H1 (cell line): ENCODE results near the gene WASF1. TPM values are rescaled to one million over a fixed set of nuclear protein-coding genes. Genes with fewer than 3 reads are reported as not detected.

Experiments used
- CTCF ChIA-PET: fragments of 300-600 bp; sonication (Branson Sonifier 250); formaldehyde crosslinking; loops from one replicate; lab custom pipeline; 2021; ENCODE audit not compliant: partially characterized antibody; lab: Charles Lee
- POLR2A ChIA-PET: fragments of 300-600 bp; sonication (Branson Sonifier 250); formaldehyde crosslinking; loops from one replicate; lab custom pipeline; 2021; ENCODE audit warnings: inconsistent platforms; ENCODE audit not compliant: partially characterized antibody; lab: Charles Lee
- DNase-seq, 2 experiments: peaks; one replicate each; pipeline versions ENCODE4 v3.0.0 to v3.0.0-alpha.2; 2010 to 2022; ENCODE audit warnings: low spot score in 2 of 2, low read depth in 1 of 2, mixed read lengths in 1 of 2
- FAIRE-seq: peaks from 2 replicates; lab custom pipeline; 2011; peaks lifted over from hg19 to GRCh38; lab: Jason Lieb, UNC
- H2AFZ ChIP-seq: 2 replicates; pipeline ENCODE4 v1.8.1; 2012; ENCODE audit warnings: low read length, inconsistent platforms
- H2AK5ac ChIP-seq: 2 replicates; pipeline ENCODE4 v1.6.1; 2013; ENCODE audit warnings: low read depth, low read length
- H2BK120ac ChIP-seq: replicated peaks from 2 replicates; pipeline ENCODE3; 2013; ENCODE audit warnings: low read depth, low read length, inconsistent platforms
- H2BK12ac ChIP-seq: 2 replicates; pipeline ENCODE4 v1.6.1; 2013; ENCODE audit warnings: low read depth, low read length
- H2BK15ac ChIP-seq: 2 replicates; pipeline ENCODE4 v1.6.1; 2013; ENCODE audit warnings: low read length
- H2BK20ac ChIP-seq: 2 replicates; pipeline ENCODE4 v1.6.1; 2013; ENCODE audit warnings: low read length
- H2BK5ac ChIP-seq: 2 replicates; pipeline ENCODE4 v1.6.1; 2013; ENCODE audit warnings: low read depth, low read length
- H3K14ac ChIP-seq: 2 replicates; pipeline ENCODE4 v1.6.1; 2013; ENCODE audit warnings: inconsistent platforms; ENCODE audit not compliant: insufficient read length
- H3K18ac ChIP-seq: 2 replicates; pipeline ENCODE4 v1.6.1; 2013; ENCODE audit warnings: low read length; ENCODE audit errors: extremely low read depth
- H3K23ac ChIP-seq: 2 replicates; pipeline ENCODE4 v1.6.1; 2013; ENCODE audit warnings: inconsistent platforms; ENCODE audit not compliant: insufficient read length
- H3K23me2 ChIP-seq: 2 replicates; pipeline ENCODE4 v1.6.1; 2013; ENCODE audit warnings: low read depth, low read length
- H3K27ac ChIP-seq: 2 replicates; pipeline ENCODE4 v1.6.1; 2011; ENCODE audit warnings: low read depth, low read length, inconsistent platforms
- H3K27me3 ChIP-seq, 4 experiments: replicated peaks in 1 of 4; 1 replicate in 1 of 4; 2 replicates in 3 of 4; pipeline versions ENCODE4 v1.6.1 to v1.8.1; 2011 to 2013; ENCODE audit warnings: low read length in 3 of 4, mild to moderate bottlenecking in 3 of 4, inconsistent platforms in 2 of 4, mixed read lengths in 2 of 4, moderate library complexity in 1 of 4; ENCODE audit not compliant: control insufficient read depth in 3 of 4, insufficient read depth in 3 of 4; ENCODE audit errors: extremely low read depth in 1 of 4
- H3K36me3 ChIP-seq, 4 experiments: 2 replicates each; pipeline versions ENCODE4 v1.6.1 to v1.8.1; 2011 to 2013; ENCODE audit warnings: mild to moderate bottlenecking in 4 of 4, low read length in 3 of 4, moderate library complexity in 2 of 4, control low read depth in 1 of 4, inconsistent platforms in 1 of 4; ENCODE audit not compliant: insufficient read depth in 4 of 4, control insufficient read depth in 2 of 4
- H3K4ac ChIP-seq: replicated peaks from 2 replicates; pipeline ENCODE3; 2013; ENCODE audit warnings: low read length, low read depth, mixed read lengths, inconsistent platforms; ENCODE audit not compliant: insufficient read length
- H3K4me1 ChIP-seq, 4 experiments: replicated peaks in 1 of 4; 1 replicate in 1 of 4; 2 replicates in 3 of 4; pipeline versions ENCODE4 v1.6.1 to v1.8.1; 2011 to 2013; ENCODE audit warnings: low read length in 3 of 4, inconsistent platforms in 2 of 4, mixed read lengths in 1 of 4; ENCODE audit not compliant: insufficient read depth in 4 of 4, control insufficient read depth in 3 of 4
- H3K4me2 ChIP-seq, 2 experiments: 2 replicates each; pipeline versions ENCODE4 v1.6.1 to v1.8.1; 2011 to 2013; ENCODE audit warnings: low read depth in 2 of 2, low read length in 2 of 2, control low read depth in 1 of 2, inconsistent platforms in 1 of 2, mild to moderate bottlenecking in 1 of 2; ENCODE audit not compliant: insufficient read depth in 1 of 2
- H3K4me3 ChIP-seq, 4 experiments: fragments of 200-600, 300-600 bp in 1 of 4; sonication (generic), shearing (Covaris generic), sonication (Bioruptor Twin) in 1 of 4; 2 replicates each; pipeline versions ENCODE4 v1.5.1 to v1.8.1; 2011 to 2016; ENCODE audit warnings: low read length in 4 of 4, low read depth in 3 of 4, control low read depth in 2 of 4, inconsistent platforms in 2 of 4, mild to moderate bottlenecking in 2 of 4, mixed read lengths in 1 of 4, moderate library complexity in 1 of 4; ENCODE audit not compliant: insufficient read depth in 2 of 4; ENCODE audit errors: extremely low read depth in 1 of 4
- H3K56ac ChIP-seq: replicated peaks from 2 replicates; pipeline ENCODE3; 2013; ENCODE audit warnings: low read depth, mild to moderate bottlenecking, mixed read lengths, low read length, inconsistent platforms; ENCODE audit not compliant: insufficient read length
- H3K79me1 ChIP-seq: 2 replicates; pipeline ENCODE4 v1.6.1; 2013; ENCODE audit warnings: low read depth, low read length, control low read depth
- H3K79me2 ChIP-seq, 2 experiments: 2 replicates each; pipeline versions ENCODE4 v1.6.1 to v1.8.1; 2012 to 2013; ENCODE audit warnings: low read length in 2 of 2, mild to moderate bottlenecking in 2 of 2, inconsistent platforms in 1 of 2; ENCODE audit not compliant: insufficient read depth in 2 of 2, control insufficient read depth in 1 of 2
- H3K9ac ChIP-seq, 4 experiments: replicated peaks in 1 of 4; 1 replicate in 1 of 4; 2 replicates in 3 of 4; pipeline versions ENCODE4 v1.6.1 to v1.8.1; 2011 to 2013; ENCODE audit warnings: low read depth in 3 of 4, low read length in 3 of 4, control low read depth in 2 of 4, mild to moderate bottlenecking in 2 of 4, moderate library complexity in 2 of 4, inconsistent platforms in 1 of 4; ENCODE audit errors: extremely low read depth in 1 of 4
- H3K9me3 ChIP-seq, 2 experiments: 2 replicates each; pipeline versions ENCODE4 v1.6.1 to v1.8.1; 2012 to 2013; ENCODE audit warnings: mild to moderate bottlenecking in 2 of 2, moderate library complexity in 2 of 2, control low read depth in 1 of 2, inconsistent platforms in 1 of 2, low read depth in 1 of 2, low read length in 1 of 2, mixed read lengths in 1 of 2; ENCODE audit not compliant: insufficient read depth in 2 of 2
- H4K20me1 ChIP-seq, 2 experiments: replicated peaks in 1 of 2; 2 replicates each; pipeline versions ENCODE3 to v1.8.1; 2011 to 2013; ENCODE audit warnings: inconsistent platforms in 2 of 2, low read length in 2 of 2, mild to moderate bottlenecking in 1 of 2; ENCODE audit not compliant: insufficient read depth in 2 of 2, control insufficient read depth in 1 of 2
- H4K5ac ChIP-seq: 2 replicates; pipeline ENCODE4 v1.6.1; 2013; ENCODE audit warnings: low read length, low read depth, mixed read lengths, inconsistent platforms; ENCODE audit not compliant: insufficient read length
- H4K8ac ChIP-seq: 2 replicates; pipeline ENCODE4 v1.8.0; 2013; ENCODE audit warnings: mild to moderate bottlenecking, moderate library complexity, low read length, inconsistent platforms; ENCODE audit not compliant: insufficient read depth; ENCODE audit errors: extremely low read depth
- H4K91ac ChIP-seq: replicated peaks from 2 replicates; pipeline ENCODE3; 2013; ENCODE audit warnings: low read length, mixed read lengths, inconsistent platforms; ENCODE audit not compliant: insufficient read length
- MAFK ChIP-seq: IDR thresholded peaks from 2 replicates; pipeline ENCODE4 v1.6.1; 2012; ENCODE audit warnings: low read depth, mild to moderate bottlenecking, improper control_type of control experiment, low read length
- WGBS, 2 experiments: shearing (Covaris generic) in 1 of 2; methylation state at CpG; one replicate each; pipeline versions ENCODE4 v1.1.6 to v1.1.7; 2013 to 2015; ENCODE audit warnings: low lambda C conversion rate in 2 of 2, mixed read lengths in 2 of 2, inconsistent platforms in 1 of 2, low coverage in 1 of 2, missing lambda C conversion rate in 1 of 2; ENCODE audit not compliant: insufficient replicate concordance in 2 of 2, insufficient coverage in 1 of 2, insufficient read length in 1 of 2; ENCODE audit errors: extremely low coverage in 1 of 2, missing lambda C conversion rate in 1 of 2; 5-methylcytosine and 5-hydroxymethylcytosine counted together
- polyA plus RNA-seq, 7 experiments: library from polyadenylated mRNA; depleted of rRNA in 3 of 7; stranded (reverse) in 5 of 7; unstranded in 2 of 7; fragments of >200 nt in 5 of 7; fragments of 200-250 nt in 2 of 7; gene quantifications; 1 replicate in 5 of 7; 2 replicates in 1 of 7; 4 replicates in 1 of 7; pipeline versions ENCODE4 v1.2.1 to v1.2.3, GENCODE V29; 2011 to 2013; ENCODE audit warnings: missing spikeins in 2 of 7, mixed read lengths in 2 of 7
- total RNA-seq: library from RNA; stranded (reverse); fragmentation: NEBNext Ultra II Directional; extraction: Animal tissue kit (Norgen Biotek cat#: 25700); gene quantifications from 2 replicates; pipeline ENCODE4 v1.2.1, GENCODE V29; 2021
- TF ChIP-seq, protein P1 (sequence below), 3 experiments: IDR thresholded peaks; 1 replicate in 2 of 3; 2 replicates in 1 of 3; pipeline versions ENCODE4 v1.5.1 to v1.6.1; 2011; ENCODE audit warnings: low read length in 3 of 3, mild to moderate bottlenecking in 3 of 3, inconsistent platforms in 2 of 3, low read depth in 1 of 3, moderate library complexity in 1 of 3; ENCODE audit not compliant: insufficient read depth in 1 of 3; ENCODE audit errors: control extremely low read depth in 1 of 3

WASF1 gene
- total and polyA plus RNA-seq, 2 of the 8 experiments (the other 6 are each of a cell fraction or from before 2014, with no cell fraction given): 37.6 to 39.9 TPM

DNA sequence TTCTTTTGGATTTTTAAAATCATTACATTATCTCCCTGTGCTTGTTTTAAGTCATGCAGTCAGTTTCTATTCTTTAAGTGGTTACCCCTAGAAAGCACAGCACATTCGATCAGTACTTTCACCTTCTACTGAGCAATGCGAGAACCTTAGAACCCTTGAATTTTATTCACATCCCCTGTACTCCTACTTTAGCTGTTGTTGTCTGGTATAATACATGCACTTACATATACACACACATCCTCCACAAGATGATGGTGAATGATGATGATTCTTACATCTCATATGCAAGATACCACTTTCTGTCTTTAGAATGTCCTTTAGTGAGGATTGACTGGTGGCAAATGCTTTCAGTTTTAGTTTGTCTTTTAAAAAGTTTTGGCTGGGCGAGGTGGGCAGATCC lies 6.4 kb upstream of the WASF1 start:
- H3K4me1 ChIP-seq: peaks cover 0 to 2% (median 0%) of the 10 kb centered on the region in 4 experiments; a peak in 2 of 7 replicates
- no peak overlapping the region for H2BK120ac ChIP-seq
- no peak overlapping the region for H3K4me2 ChIP-seq
- ChIA-PET CTCF (interaction anchor here (1.2 to 1.5 kb wide), 2 partner anchors 143 to 204 kb away, joined by 3 read pairs; no protein-coding TSS in a partner anchor), POLR2A (no interaction called here)
- WGBS, 2 experiments: 80% methylated on average over 3 of the region's 3 CpGs; no CpG with 5 or more reads in 1 of the 2 experiments
- H4K91ac ChIP-seq: no peak overlapping the region
- no peak overlapping the region for H2BK12ac ChIP-seq
- H4K20me1 ChIP-seq: no peaks in the 10 kb centered on the region
- no peak overlapping the region for H2AK5ac ChIP-seq
- H2BK5ac ChIP-seq: no peak overlapping the region
- H3K14ac ChIP-seq: no peak overlapping the region
- no peak for DNase-seq
- H3K27ac ChIP-seq: no peak overlapping the region
- H3K9ac ChIP-seq: 0 out of 7 replicates have a peak overlapping the region, but pooled peaks of 1 of the 4 experiments have one; percentile 2
- no peaks in the 10 kb centered on the region for H3K9me3 ChIP-seq
- no peak overlapping the region for H4K5ac ChIP-seq
- H3K36me3 ChIP-seq: no peaks in the 10 kb centered on the region
- peaks cover 23 to 98% of the 10 kb centered on the region in 2 experiments for H3K79me2 ChIP-seq
- no peaks in the 10 kb centered on the region for H3K27me3 ChIP-seq
- H2BK20ac ChIP-seq: no peak overlapping the region
- no peak overlapping the region for H3K4ac ChIP-seq
- H3K23ac ChIP-seq: no peak overlapping the region
- no peak overlapping the region for H2AFZ ChIP-seq
- no peak overlapping the region for H3K18ac ChIP-seq
- H3K56ac ChIP-seq: no peak overlapping the region
- no peak overlapping the region for H3K4me3 ChIP-seq
- peaks cover 6% of the 10 kb centered on the region for H3K79me1 ChIP-seq
- FAIRE-seq: no peak
- H3K23me2 ChIP-seq: 0 out of 2 replicates have a peak, but pooled peaks cover 2% of the 10 kb centered on the region
- H4K8ac ChIP-seq: no peak overlapping the region
- no peak overlapping the region for H2BK15ac ChIP-seq
- TF ChIP-seq, protein P1, sequence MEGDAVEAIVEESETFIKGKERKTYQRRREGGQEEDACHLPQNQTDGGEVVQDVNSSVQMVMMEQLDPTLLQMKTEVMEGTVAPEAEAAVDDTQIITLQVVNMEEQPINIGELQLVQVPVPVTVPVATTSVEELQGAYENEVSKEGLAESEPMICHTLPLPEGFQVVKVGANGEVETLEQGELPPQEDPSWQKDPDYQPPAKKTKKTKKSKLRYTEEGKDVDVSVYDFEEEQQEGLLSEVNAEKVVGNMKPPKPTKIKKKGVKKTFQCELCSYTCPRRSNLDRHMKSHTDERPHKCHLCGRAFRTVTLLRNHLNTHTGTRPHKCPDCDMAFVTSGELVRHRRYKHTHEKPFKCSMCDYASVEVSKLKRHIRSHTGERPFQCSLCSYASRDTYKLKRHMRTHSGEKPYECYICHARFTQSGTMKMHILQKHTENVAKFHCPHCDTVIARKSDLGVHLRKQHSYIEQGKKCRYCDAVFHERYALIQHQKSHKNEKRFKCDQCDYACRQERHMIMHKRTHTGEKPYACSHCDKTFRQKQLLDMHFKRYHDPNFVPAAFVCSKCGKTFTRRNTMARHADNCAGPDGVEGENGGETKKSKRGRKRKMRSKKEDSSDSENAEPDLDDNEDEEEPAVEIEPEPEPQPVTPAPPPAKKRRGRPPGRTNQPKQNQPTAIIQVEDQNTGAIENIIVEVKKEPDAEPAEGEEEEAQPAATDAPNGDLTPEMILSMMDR (IDR thresholded peaks at IDR 0.05; ENCODE audit: control extremely low read depth in 1 of 3, insufficient read depth in 1 of 3, low read depth in 1 of 3, low read length in 3 of 3): no peak
- no peak for TF ChIP-seq MAFK
